ENCODE data around the gene ADNP2. TPM values are rescaled to one million over a fixed set of nuclear protein-coding genes. Genes with fewer than 3 reads are reported as not detected.

ADNP2 gene
- total RNA-seq, 4 donors from 2014 or later, result 15.0 to 22.3 (median 17.7) TPM

DNA sequence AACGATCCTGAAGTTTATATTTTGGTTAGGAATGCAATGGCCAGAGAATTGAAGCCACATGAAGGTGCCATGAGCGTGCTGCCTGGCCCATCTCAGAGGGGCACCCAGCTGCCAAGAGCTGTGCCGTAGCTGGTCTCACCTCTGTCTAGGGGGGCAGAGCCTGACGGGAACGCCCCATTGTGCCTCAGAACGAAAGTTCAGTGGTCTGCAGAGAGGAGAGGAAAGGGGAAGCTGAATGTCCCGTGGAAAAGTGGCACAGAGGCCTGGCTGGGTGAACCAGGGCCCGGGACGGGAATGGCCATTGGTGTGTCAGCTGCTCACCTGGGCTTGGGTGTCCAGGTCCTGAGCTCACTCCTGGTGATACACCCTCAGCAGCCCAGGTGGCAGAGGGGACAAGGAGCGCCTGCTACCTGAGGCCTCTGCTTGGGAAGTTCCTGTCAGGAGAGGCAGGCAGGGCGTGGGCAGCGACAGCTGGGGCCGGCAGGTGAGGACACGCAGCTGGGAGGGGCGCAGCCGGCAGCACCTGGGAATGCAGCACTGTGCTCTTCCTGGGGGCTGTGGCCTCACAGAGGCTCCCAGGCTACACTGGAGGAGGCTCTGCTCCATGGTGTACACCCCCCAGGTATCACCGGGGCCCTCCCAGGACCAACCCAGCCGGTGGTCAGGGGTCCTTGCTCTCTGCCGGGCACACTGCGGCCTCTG, 70.9 kb downstream of the ADNP2 start:
- no peak overlapping the region for H3K27ac ChIP-seq
- no peak for ATAC-seq
- WGBS, 2 donors (ENCODE audit: low coverage in 1 of 2), result 67 to 93% methylated on average over 2 to 6 of the region's 20 CpGs

DNA sequence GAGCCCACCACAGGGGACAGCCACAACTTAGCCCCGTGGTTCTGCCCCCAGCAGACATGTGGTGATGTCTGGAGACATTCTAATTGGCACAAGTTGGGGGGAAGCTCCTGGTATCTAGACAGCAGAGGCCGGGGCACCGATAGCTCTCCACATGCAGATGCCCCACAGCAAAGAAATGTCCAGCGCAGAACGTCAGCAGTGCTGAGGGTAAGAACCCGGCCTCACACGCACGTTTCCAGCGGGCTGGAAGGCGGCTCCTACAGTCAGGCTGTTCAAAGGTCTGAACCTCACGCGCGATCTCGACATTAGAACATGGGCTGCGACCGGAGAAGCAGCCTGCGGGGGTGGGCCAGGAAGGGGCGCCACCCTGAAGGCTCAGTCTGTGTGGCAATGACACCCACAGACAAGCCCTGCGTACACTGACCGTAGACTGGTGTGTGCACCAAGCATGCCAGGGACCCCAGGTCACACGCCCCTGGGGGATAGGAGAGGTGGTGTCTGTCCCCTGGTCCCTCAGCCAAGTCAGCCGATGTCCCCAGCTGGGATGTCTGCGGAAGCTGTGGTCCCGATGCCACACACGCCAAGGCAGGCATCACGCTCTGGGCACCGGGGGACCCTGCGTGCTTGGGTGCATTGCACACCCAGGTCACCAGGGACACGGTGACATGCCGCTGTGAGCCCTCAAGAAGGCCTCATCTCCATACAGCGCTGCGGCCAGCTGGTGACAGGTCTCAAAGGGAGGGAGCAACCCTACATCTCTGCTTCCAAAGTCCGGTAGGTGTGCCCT, 71.9 kb downstream of the ADNP2 start:
- WGBS, 2 donors (ENCODE audit: low coverage in 1 of 2), result 92 to 100% methylated on average over 2 to 5 of the region's 33 CpGs
- Histone ChIP-seq H3K4me3 (no peak overlapping the region), H3K27ac (no peak overlapping the region), H3K27me3 (no peaks in the 10 kb centered on the region), H3K36me3 (no peaks in the 10 kb centered on the region), H3K9me3 (no peaks in the 10 kb centered on the region), H3K4me1 (no peaks in the 10 kb centered on the region)
- TF ChIP-seq POLR2A (IDR thresholded peaks at IDR 0.05) (no peak), POLR2AphosphoS5 (IDR thresholded peaks at IDR 0.05) (no peak), EP300 (IDR thresholded peaks at IDR 0.05) (no peak)
- TF ChIP-seq, protein P1, sequence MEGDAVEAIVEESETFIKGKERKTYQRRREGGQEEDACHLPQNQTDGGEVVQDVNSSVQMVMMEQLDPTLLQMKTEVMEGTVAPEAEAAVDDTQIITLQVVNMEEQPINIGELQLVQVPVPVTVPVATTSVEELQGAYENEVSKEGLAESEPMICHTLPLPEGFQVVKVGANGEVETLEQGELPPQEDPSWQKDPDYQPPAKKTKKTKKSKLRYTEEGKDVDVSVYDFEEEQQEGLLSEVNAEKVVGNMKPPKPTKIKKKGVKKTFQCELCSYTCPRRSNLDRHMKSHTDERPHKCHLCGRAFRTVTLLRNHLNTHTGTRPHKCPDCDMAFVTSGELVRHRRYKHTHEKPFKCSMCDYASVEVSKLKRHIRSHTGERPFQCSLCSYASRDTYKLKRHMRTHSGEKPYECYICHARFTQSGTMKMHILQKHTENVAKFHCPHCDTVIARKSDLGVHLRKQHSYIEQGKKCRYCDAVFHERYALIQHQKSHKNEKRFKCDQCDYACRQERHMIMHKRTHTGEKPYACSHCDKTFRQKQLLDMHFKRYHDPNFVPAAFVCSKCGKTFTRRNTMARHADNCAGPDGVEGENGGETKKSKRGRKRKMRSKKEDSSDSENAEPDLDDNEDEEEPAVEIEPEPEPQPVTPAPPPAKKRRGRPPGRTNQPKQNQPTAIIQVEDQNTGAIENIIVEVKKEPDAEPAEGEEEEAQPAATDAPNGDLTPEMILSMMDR (IDR thresholded peaks at IDR 0.05), result no peak
- ATAC-seq, result no peak

More for the DNA sequence above, 70.9 kb downstream of the ADNP2 start:
- H3K4me3 ChIP-seq, result no peak overlapping the region
- TF ChIP-seq POLR2AphosphoS5 (IDR thresholded peaks at IDR 0.05) (no peak), POLR2A (IDR thresholded peaks at IDR 0.05) (no peak), EP300 (IDR thresholded peaks at IDR 0.05) (no peak)
- TF ChIP-seq, protein P1 (IDR thresholded peaks at IDR 0.05), result no peak
- H3K36me3 ChIP-seq, result no peaks in the 10 kb centered on the region
- H3K9me3 ChIP-seq, result no peaks in the 10 kb centered on the region
- H3K4me1 ChIP-seq, result no peaks in the 10 kb centered on the region
- no peaks in the 10 kb centered on the region for H3K27me3 ChIP-seq

DNA sequence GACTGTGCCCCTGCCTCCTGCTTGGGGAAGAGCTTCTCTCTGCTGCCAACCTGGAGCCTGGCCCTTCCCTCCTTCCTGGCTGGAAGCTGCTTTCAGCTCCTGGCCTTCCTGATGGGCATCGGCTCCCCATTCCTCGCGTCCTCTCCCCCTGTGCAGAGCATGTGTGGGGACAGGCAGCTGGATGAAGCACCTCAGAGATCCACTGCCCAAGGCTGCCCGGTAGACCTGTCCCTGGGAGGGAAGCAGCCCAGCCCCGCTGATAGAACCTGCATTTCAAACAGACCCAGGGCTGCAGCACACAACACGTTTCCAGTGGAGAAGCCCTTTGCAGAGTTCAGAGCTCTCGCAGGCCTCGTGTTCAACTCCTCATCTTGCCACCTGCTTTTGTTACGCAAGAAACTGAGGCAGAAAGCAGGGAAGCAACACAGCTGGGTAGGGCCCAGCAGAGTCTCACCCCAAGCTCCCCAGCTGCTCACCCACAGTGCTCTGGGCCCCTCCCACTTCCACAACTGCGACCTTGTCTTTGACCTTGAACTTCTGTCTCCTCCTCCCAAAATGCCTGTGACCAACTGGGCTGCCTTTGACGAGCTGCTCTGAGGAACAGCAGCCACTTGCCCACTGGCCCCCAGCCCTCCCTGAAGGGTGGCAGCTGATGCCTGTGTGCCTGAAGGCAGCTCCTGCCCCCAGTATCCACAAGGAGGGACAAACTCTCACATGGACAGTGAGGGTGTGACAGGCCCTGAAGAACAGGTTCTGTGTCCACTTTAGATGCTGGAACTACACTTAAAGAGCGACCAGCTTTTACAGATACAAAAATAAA, 72.8 kb downstream of the ADNP2 start:
- Histone ChIP-seq H3K36me3 (no peaks in the 10 kb centered on the region), H3K27ac (no peak overlapping the region), H3K4me1 (no peaks in the 10 kb centered on the region), H3K9me3 (no peaks in the 10 kb centered on the region), H3K4me3 (no peak overlapping the region), H3K27me3 (no peaks in the 10 kb centered on the region)
- ATAC-seq, result no peak
- no peak for TF ChIP-seq EP300 (IDR thresholded peaks at IDR 0.05)
- no peak for TF ChIP-seq POLR2AphosphoS5 (IDR thresholded peaks at IDR 0.05)
- TF ChIP-seq, protein P1 (IDR thresholded peaks at IDR 0.05), result no peak
- WGBS, 2 donors (ENCODE audit: low coverage in 1 of 2), result 63% methylated on average over 1 to 3 of the region's 12 CpGs

DNA sequence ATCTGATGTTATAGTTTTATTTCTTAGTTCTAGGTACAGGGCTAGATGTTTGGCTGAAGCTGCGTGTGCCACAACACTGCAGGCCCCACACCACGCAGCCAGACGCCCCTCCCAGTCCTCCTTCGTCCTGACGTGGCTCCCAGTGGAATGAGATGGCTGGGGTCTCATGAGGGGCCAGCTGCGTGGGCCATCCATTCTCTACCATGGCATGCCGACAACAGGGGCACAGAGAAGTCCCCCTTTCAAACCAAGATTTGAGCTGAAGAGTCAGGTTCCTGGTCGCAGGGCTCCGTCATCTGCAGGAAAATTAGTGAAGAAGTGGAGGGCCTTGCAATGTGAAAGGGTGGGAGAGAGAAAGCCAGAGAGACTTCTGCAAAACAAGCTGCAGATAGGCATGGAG, 73.8 kb downstream of the ADNP2 start:
- 67% methylated on average over 2 of the region's 9 CpGs; no CpG with 5 or more reads in 1 of the 2 donors for WGBS, 2 donors (ENCODE audit: low coverage in 1 of 2)
- ATAC-seq, result no peak
- Histone ChIP-seq H3K27ac (no peak overlapping the region), H3K4me3 (no peak overlapping the region), H3K27me3 (no peaks in the 10 kb centered on the region), H3K36me3 (no peaks in the 10 kb centered on the region), H3K9me3 (no peaks in the 10 kb centered on the region), H3K4me1 (no peaks in the 10 kb centered on the region)
- TF ChIP-seq, protein P1 (IDR thresholded peaks at IDR 0.05), result no peak

Measured in gastroesophageal sphincter (tissue), 4 donors.